B cell (primary cell): ENCODE results near the gene TMEM87B. TPM values are rescaled to one million over a fixed set of nuclear protein-coding genes. Genes with fewer than 3 reads are reported as not detected.
"Not testable (repeated sequence)": the region's sequence is repeated elsewhere in the genome, so short reads cannot be mapped to it uniquely, and the experiment has no call there.

ENCODE experiments used
- ATAC-seq: fragments of 200-7000 bp; cut with Tn5 transposase; one replicate; pipeline ENCODE4 v1.10.0; 2021; ENCODE audit warnings: low read depth, mild to moderate bottlenecking, moderate number of reproducible peaks, moderate library complexity
- CTCF ChIA-PET: fragments of 350-600 bp; sonication (Branson Sonifier 250); formaldehyde crosslinking; loops from one replicate; lab custom pipeline; 2021; ENCODE audit warnings: antibody characterized with exemption, inconsistent platforms; lab: Charles Lee
- POLR2A ChIA-PET: fragments of 350-600 bp; sonication (Branson Sonifier 250); formaldehyde crosslinking; loops from one replicate; lab custom pipeline; 2021; ENCODE audit warnings: antibody characterized with exemption; lab: Charles Lee
- DNase-seq: peaks from one replicate; pipeline ENCODE4 v3.0.0; 2013
- H2AFZ ChIP-seq: 2 replicates; pipeline ENCODE4 v1.6.1; 2012; ENCODE audit warnings: mild to moderate bottlenecking, low read depth, low read length; ENCODE audit not compliant: insufficient read depth, poor library complexity, severe bottlenecking
- H3K27ac ChIP-seq, 2 donors: 1 replicate in 1 of 2; 2 replicates in 1 of 2; pipeline ENCODE4 v1.5.1; 2012 to 2013; ENCODE audit warnings: low read length in 2 of 2, mild to moderate bottlenecking in 2 of 2, moderate library complexity in 1 of 2
- H3K27me3 ChIP-seq, 4 experiments: fragments of 200-600 bp in 1 of 4; sonication (generic) in 1 of 4; replicated peaks in 1 of 4; 1 replicate in 2 of 4; 2 replicates in 2 of 4; pipeline versions ENCODE4 v1.6.1 to v1.7.0; 2013 to 2016; ENCODE audit warnings: low read length in 3 of 4, mild to moderate bottlenecking in 2 of 4, mixed read lengths in 1 of 4, moderate library complexity in 1 of 4; ENCODE audit not compliant: insufficient read depth in 4 of 4, control insufficient read depth in 3 of 4; ENCODE audit errors: control extremely low read depth in 1 of 4
- H3K36me3 ChIP-seq, 2 experiments: replicated peaks in 1 of 2; 1 replicate in 1 of 2; 2 replicates in 1 of 2; pipeline versions ENCODE4 v1.6.1 to v1.7.1; 2013; ENCODE audit warnings: low read length in 1 of 2; ENCODE audit not compliant: insufficient read depth in 2 of 2, control insufficient read depth in 1 of 2; ENCODE audit errors: control extremely low read depth in 1 of 2, extremely low read depth in 1 of 2
- H3K4me1 ChIP-seq, 2 donors: fragments of 200-600 bp in 1 of 2; sonication (generic) in 1 of 2; 1 replicate in 1 of 2; 2 replicates in 1 of 2; pipeline versions ENCODE4 v1.5.1 to v1.6.1; 2013 to 2017; ENCODE audit warnings: low read length in 2 of 2; ENCODE audit not compliant: control insufficient read depth in 2 of 2, insufficient read depth in 2 of 2
- H3K4me2 ChIP-seq: replicated peaks from 2 replicates; pipeline ENCODE3; 2012; ENCODE audit warnings: mild to moderate bottlenecking, low read depth, low read length; ENCODE audit not compliant: poor library complexity, severe bottlenecking
- H3K4me3 ChIP-seq, 5 experiments: fragments of 200-600 bp in 1 of 5; sonication (generic) in 1 of 5; 1 replicate in 3 of 5; 2 replicates in 2 of 5; pipeline versions ENCODE4 v1.5.1 to v1.7.0; 2011 to 2016; ENCODE audit warnings: low read length in 4 of 5, mild to moderate bottlenecking in 4 of 5, low read depth in 2 of 5, control low read depth in 1 of 5, moderate library complexity in 1 of 5; ENCODE audit not compliant: insufficient read depth in 1 of 5; ENCODE audit errors: control extremely low read depth in 1 of 5, extremely low read depth in 1 of 5
- H3K79me2 ChIP-seq: fragments of 200-600 bp; sonication (generic); one replicate; pipeline ENCODE4 v1.6.0; 2016; ENCODE audit warnings: low read length; ENCODE audit not compliant: control insufficient read depth, insufficient read depth
- H3K9ac ChIP-seq: fragments of 200-600 bp; sonication (generic); 2 replicates; pipeline ENCODE4 v1.6.1; 2017; ENCODE audit warnings: mild to moderate bottlenecking, low read length, moderate library complexity
- H3K9me3 ChIP-seq, 3 donors: one replicate each; pipeline versions ENCODE4 v1.6.1 to v1.7.1; 2013; ENCODE audit warnings: low read length in 2 of 3; ENCODE audit not compliant: control insufficient read depth in 2 of 3, insufficient read depth in 1 of 3; ENCODE audit errors: control extremely low read depth in 1 of 3
- H4K20me1 ChIP-seq: 2 replicates; pipeline ENCODE4 v1.6.0; 2012; ENCODE audit warnings: mild to moderate bottlenecking, low read length; ENCODE audit not compliant: insufficient read depth, control insufficient read depth, poor library complexity, severe bottlenecking
- H3K27ac Mint-ChIP-seq: one replicate; pipeline ENCODE4 v1.8.0; 2021; ENCODE audit warnings: mixed read lengths
- H3K27me3 Mint-ChIP-seq: one replicate; pipeline ENCODE4 v1.8.0; 2021; ENCODE audit warnings: mixed read lengths
- H3K4me1 Mint-ChIP-seq: one replicate; pipeline ENCODE4 v1.8.0; 2021; ENCODE audit warnings: mixed read lengths
- H3K4me3 Mint-ChIP-seq: one replicate; pipeline ENCODE4 v1.8.0; 2021; ENCODE audit warnings: mixed read lengths
- H3K9me3 Mint-ChIP-seq: one replicate; pipeline ENCODE4 v1.8.0; 2022; ENCODE audit warnings: mixed read lengths; ENCODE audit not compliant: insufficient read depth
- EZH2 ChIP-seq: IDR thresholded peaks from 2 replicates; pipeline ENCODE4 v1.6.1; 2012; ENCODE audit warnings: borderline replicate concordance, low read depth, mild to moderate bottlenecking, moderate library complexity, low read length; ENCODE audit not compliant: insufficient read depth, poor library complexity, severe bottlenecking
- WGBS: methylation state at CpG from one replicate; pipeline ENCODE4 v1.1.5; 2013; ENCODE audit warnings: missing lambda C conversion rate; ENCODE audit not compliant: insufficient coverage; 5-methylcytosine and 5-hydroxymethylcytosine counted together
- intact Hi-C: fragments of 100-400 bp; cut with micrococcal nuclease; formaldehyde crosslinking; loops from one replicate; pipeline ENCODE4 v1.10.0; 2022
- polyA plus RNA-seq: library from polyadenylated mRNA; depleted of rRNA; stranded (reverse); fragments of >200 nt; gene quantifications from 2 replicates; pipeline ENCODE4 v1.2.3, GENCODE V29; 2012
- total RNA-seq, 2 donors: library from RNA; stranded (reverse); fragments of 120-200 nt in 1 of 2; gene quantifications; 1 replicate in 1 of 2; 2 replicates in 1 of 2; pipeline versions ENCODE4 v1.2.3 to v1.2.4, GENCODE V29; 2013 to 2022
- TF ChIP-seq, protein P1 (sequence below): fragments of 200-600 bp; IDR thresholded peaks from one replicate; pipeline ENCODE4 v1.8.0; 2022; ENCODE audit warnings: antibody characterized with exemption, mild to moderate bottlenecking

Gene TMEM87B
- total and polyA plus RNA-seq, 2 donors (not counting 1 experiment from before 2014, with no cell fraction given), result 9.4 to 21.0 TPM

DNA sequence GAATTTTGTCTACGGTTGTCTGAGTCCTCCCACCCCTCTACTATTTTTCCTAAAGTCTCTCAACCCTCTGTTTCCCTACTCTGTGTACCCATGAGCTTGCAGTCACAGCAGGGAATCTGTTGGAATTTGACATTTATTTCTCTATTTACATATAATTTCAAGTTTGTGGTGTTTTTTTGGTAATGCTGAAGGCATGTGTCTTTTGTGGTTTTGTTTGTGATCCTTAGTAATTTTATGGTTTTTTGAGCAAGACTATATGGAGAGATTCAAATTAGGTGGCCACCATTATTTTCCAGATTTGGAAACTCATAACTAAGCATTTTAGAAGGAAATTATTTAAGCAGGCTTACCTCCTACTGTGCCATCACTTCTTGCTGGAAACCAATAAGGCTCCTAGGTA lies 55.9 kb downstream of the TMEM87B start:
- CTCF ChIA-PET, result no interaction called here
- Histone ChIP-seq H3K36me3 (peaks cover 8 to 55% of the 10 kb centered on the region in 2 experiments), H3K9ac (no peak overlapping the region)

GRCh38 chr2:112113354-112113753 lies 58.3 kb downstream of the TMEM87B start:
- DNase-seq, H3K4me1 ChIP-seq, H3K27ac Mint-ChIP-seq, H3K79me2 ChIP-seq, H3K4me3 ChIP-seq, H3K4me3 Mint-ChIP-seq, CTCF ChIA-PET, ATAC-seq, H3K4me1 Mint-ChIP-seq, H3K27ac ChIP-seq, intact Hi-C loops, H3K9me3 Mint-ChIP-seq, H4K20me1 ChIP-seq, H2AFZ ChIP-seq, H3K27me3 Mint-ChIP-seq, H3K9ac ChIP-seq, H3K4me2 ChIP-seq, H3K27me3 ChIP-seq: not testable (repeated sequence)
- Histone ChIP-seq H3K36me3 (peaks cover 12 to 64% of the 10 kb centered on the region in 2 experiments), H3K9me3 (peaks cover 0 to 11% (median 5%) of the 10 kb centered on the region in 3 donors)
- 100% methylated on average over 3 of the region's 4 CpGs for WGBS
- POLR2A ChIA-PET, result interaction anchor here (1.0 kb wide), 1 partner anchor 13 kb away, joined by 3 read pairs; no protein-coding TSS in a partner anchor

More for the DNA sequence above, 55.9 kb downstream of the TMEM87B start:
- H3K4me2 ChIP-seq, result no peak overlapping the region
- H3K9me3 ChIP-seq, result peaks cover 0 to 14% (median 5%) of the 10 kb centered on the region in 3 donors
- Mint-ChIP-seq H3K27ac (no peak overlapping the region), H3K4me1 (no peaks in the 10 kb centered on the region), H3K27me3 (no peaks in the 10 kb centered on the region), H3K4me3 (no peak overlapping the region), H3K9me3 (peaks cover 4% of the 10 kb centered on the region)
- H3K4me3 ChIP-seq, result no peak overlapping the region
- no peaks in the 10 kb centered on the region for H3K4me1 ChIP-seq
- H4K20me1 ChIP-seq, result no peaks in the 10 kb centered on the region
- no peak for DNase-seq
- TF ChIP-seq, protein P1, sequence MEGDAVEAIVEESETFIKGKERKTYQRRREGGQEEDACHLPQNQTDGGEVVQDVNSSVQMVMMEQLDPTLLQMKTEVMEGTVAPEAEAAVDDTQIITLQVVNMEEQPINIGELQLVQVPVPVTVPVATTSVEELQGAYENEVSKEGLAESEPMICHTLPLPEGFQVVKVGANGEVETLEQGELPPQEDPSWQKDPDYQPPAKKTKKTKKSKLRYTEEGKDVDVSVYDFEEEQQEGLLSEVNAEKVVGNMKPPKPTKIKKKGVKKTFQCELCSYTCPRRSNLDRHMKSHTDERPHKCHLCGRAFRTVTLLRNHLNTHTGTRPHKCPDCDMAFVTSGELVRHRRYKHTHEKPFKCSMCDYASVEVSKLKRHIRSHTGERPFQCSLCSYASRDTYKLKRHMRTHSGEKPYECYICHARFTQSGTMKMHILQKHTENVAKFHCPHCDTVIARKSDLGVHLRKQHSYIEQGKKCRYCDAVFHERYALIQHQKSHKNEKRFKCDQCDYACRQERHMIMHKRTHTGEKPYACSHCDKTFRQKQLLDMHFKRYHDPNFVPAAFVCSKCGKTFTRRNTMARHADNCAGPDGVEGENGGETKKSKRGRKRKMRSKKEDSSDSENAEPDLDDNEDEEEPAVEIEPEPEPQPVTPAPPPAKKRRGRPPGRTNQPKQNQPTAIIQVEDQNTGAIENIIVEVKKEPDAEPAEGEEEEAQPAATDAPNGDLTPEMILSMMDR, result no peak
- no peak for TF ChIP-seq EZH2
- H3K27ac ChIP-seq, result no peak overlapping the region
- POLR2A ChIA-PET, result no interaction called here
- no peak overlapping the region for H2AFZ ChIP-seq
- ATAC-seq, result no peak
- WGBS, result no CpG with 5 or more reads among the region's 1 CpG
- no peaks in the 10 kb centered on the region for H3K27me3 ChIP-seq
- intact Hi-C loops, result no loop called here
- no peaks in the 10 kb centered on the region for H3K79me2 ChIP-seq
